ENCODE results near the gene CHGA. TPM values are rescaled to one million over a fixed set of nuclear protein-coding genes. Genes with fewer than 3 reads are reported as not detected.

The CHGA gene
- not detected in 2 replicates for total RNA-seq
- polyA plus RNA-seq (2012) = not detected

GRCh38 chr14:92922883-92923743 lies at the start of gene CHGA:
TSS of gene CHGA (plus strand) at chr14:92923150. CDS start at chr14:92923360, 210 bp downstream.
- DNase-seq (ENCODE audit: low read depth) = peak; percentile 57

GRCh38 chr14:92874962-92875661 lies 47.8 kb upstream of the CHGA start:
- DNase-seq (ENCODE audit: low read depth) = no peak

GRCh38 chr14:92877757-92878431 lies 45.1 kb upstream of the CHGA start:
- DNase-seq (ENCODE audit: low read depth) = peak; percentile 91

GRCh38 chr14:92880351-92880750 lies 42.6 kb upstream of the CHGA start:
- no peak for DNase-seq (ENCODE audit: low read depth)

GRCh38 chr14:92880851-92881250 lies 42.1 kb upstream of the CHGA start:
- DNase-seq (ENCODE audit: low read depth) = peak; percentile 39

GRCh38 chr14:92883066-92883465 lies 39.9 kb upstream of the CHGA start:
- no peak for DNase-seq (ENCODE audit: low read depth)

- DNase-seq (ENCODE audit: low read depth) = no peak
These were observed 38.5 kb upstream of the CHGA start for GRCh38 chr14:92884410-92884809.

- DNase-seq (ENCODE audit: low read depth) = no peak
These were observed 37.5 kb upstream of the CHGA start for GRCh38 chr14:92885279-92886061.

GRCh38 chr14:92886337-92886736 lies 36.6 kb upstream of the CHGA start:
- no peak for DNase-seq (ENCODE audit: low read depth)

- no peak for DNase-seq (ENCODE audit: low read depth)
These were observed 35.8 kb upstream of the CHGA start for GRCh38 chr14:92887157-92887556.

- no peak for DNase-seq (ENCODE audit: low read depth)
These were observed 34.1 kb upstream of the CHGA start for GRCh38 chr14:92888896-92889295.

- DNase-seq (ENCODE audit: low read depth) = no peak
These were observed 31.9 kb upstream of the CHGA start for GRCh38 chr14:92890830-92891588.

GRCh38 chr14:92892589-92892988 lies 30.4 kb upstream of the CHGA start:
- no peak for DNase-seq (ENCODE audit: low read depth)

GRCh38 chr14:92895352-92895878 lies 27.5 kb upstream of the CHGA start:
- DNase-seq (ENCODE audit: low read depth) = no peak

- no peak for DNase-seq (ENCODE audit: low read depth)
These were observed 24.9 kb upstream of the CHGA start for GRCh38 chr14:92897922-92898565.

GRCh38 chr14:92898566-92899131 lies 24.3 kb upstream of the CHGA start:
- DNase-seq (ENCODE audit: low read depth) = no peak

- no peak for DNase-seq (ENCODE audit: low read depth)
These were observed 22.3 kb upstream of the CHGA start for GRCh38 chr14:92900660-92901059.

- DNase-seq (ENCODE audit: low read depth) = peak; percentile 13
These were observed 20.8 kb upstream of the CHGA start for GRCh38 chr14:92902191-92902590.

GRCh38 chr14:92902726-92903125 lies 20.2 kb upstream of the CHGA start:
- DNase-seq (ENCODE audit: low read depth) = peak; percentile 68
